Suprapubic skin (tissue), 4 donors: ENCODE data around the gene NTF4. TPM values are rescaled to one million over a fixed set of nuclear protein-coding genes. Genes with fewer than 3 reads are reported as not detected.
"Not testable (repeated sequence)": the region's sequence is repeated elsewhere in the genome, so short reads cannot be mapped to it uniquely, and the experiment has no call there.

Experiments used
- DNase-seq, 2 donors: peaks; one replicate each; pipeline ENCODE4 v3.0.0-alpha.2; 2019; ENCODE audit warnings: low spot score in 2 of 2
- H3K27ac ChIP-seq: fragments of 200-600 bp; sonication (generic); one replicate; pipeline ENCODE4 v1.5.1; 2019
- H3K27me3 ChIP-seq: fragments of 200-600 bp; sonication (generic); one replicate; pipeline ENCODE4 v1.5.1; 2019
- H3K36me3 ChIP-seq: fragments of 200-600 bp; sonication (generic); one replicate; pipeline ENCODE4 v1.5.1; 2019
- H3K4me1 ChIP-seq: fragments of 200-600 bp; sonication (generic); one replicate; pipeline ENCODE4 v1.5.1; 2019
- H3K4me3 ChIP-seq: fragments of 200-600 bp; sonication (generic); one replicate; pipeline ENCODE4 v1.5.1; 2019; ENCODE audit warnings: mild to moderate bottlenecking
- H3K9me3 ChIP-seq: fragments of 200-600 bp; sonication (generic); one replicate; pipeline ENCODE4 v1.5.1; 2019
- EP300 ChIP-seq: sonication (generic); formaldehyde crosslinking; IDR thresholded peaks from one replicate; pipeline ENCODE4 v1.6.1; 2017; ENCODE audit warnings: antibody characterized with exemption
- POLR2A ChIP-seq, 2 donors: fragments of 450-650 bp; IDR thresholded peaks; one replicate each; pipeline ENCODE4 v1.6.1; 2017; ENCODE audit warnings: antibody characterized with exemption in 2 of 2, mild to moderate bottlenecking in 2 of 2, moderate library complexity in 2 of 2
- POLR2AphosphoS5 ChIP-seq, 3 donors: sonication (generic); formaldehyde crosslinking; IDR thresholded peaks; one replicate each; pipeline ENCODE4 v1.6.1; 2017; ENCODE audit warnings: antibody characterized with exemption in 3 of 3
- WGBS: methylation state at CpG from one replicate; pipeline ENCODE4 v1.1.5; 2018; 5-methylcytosine and 5-hydroxymethylcytosine counted together
- total RNA-seq, 4 donors: library from RNA; depleted of rRNA; stranded (reverse); fragments of >200 nt; gene quantifications; one replicate each; pipeline ENCODE4 v1.1.0, GENCODE V29; 2016
- TF ChIP-seq, protein P1 (sequence below), 2 donors: fragments of 200-600 bp in 1 of 2; fragments of 450-650 bp in 1 of 2; sonication (generic) in 1 of 2; IDR thresholded peaks; one replicate each; pipeline ENCODE4 v1.5.1; 2016 to 2019; ENCODE audit warnings: antibody characterized with exemption in 2 of 2, mild to moderate bottlenecking in 1 of 2, moderate library complexity in 1 of 2

Gene NTF4
- total RNA-seq, 4 donors from 2014 or later, result 7.8 to 22.5 (median 13.1) TPM

DNA sequence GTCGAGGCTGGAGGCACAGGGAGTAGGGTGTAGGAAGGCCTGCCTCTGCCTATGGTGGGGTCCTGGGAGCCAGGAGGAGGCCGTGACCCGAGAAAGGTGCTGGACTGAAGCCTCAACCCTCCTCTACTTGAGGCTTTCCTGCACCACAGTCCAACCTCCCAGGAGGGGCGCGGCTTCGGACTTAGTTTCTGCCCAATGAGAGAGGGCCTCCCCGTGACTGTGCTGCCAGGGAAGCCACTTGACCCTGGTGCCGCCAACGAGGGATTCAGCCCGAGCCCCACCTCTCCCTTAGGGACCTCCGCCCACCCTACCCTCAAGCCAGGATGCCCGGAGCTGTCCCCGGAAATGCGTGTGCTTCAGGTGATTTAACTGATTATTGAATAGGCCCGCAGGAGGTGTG is 40.4 kb downstream of the NTF4 start, which contains the start of gene CGB3:
Gene CGB3 (minus strand): TSS at position 101 of the 400 bp plus-strand sequence. CDS start 362 bp downstream, outside the sequence.
- DNase-seq, H3K27ac ChIP-seq, H3K4me1 ChIP-seq, H3K9me3 ChIP-seq, H3K4me3 ChIP-seq, H3K36me3 ChIP-seq, H3K27me3 ChIP-seq: not testable (repeated sequence)
- WGBS, result 50% methylated on average over 3 of the region's 15 CpGs

DNA sequence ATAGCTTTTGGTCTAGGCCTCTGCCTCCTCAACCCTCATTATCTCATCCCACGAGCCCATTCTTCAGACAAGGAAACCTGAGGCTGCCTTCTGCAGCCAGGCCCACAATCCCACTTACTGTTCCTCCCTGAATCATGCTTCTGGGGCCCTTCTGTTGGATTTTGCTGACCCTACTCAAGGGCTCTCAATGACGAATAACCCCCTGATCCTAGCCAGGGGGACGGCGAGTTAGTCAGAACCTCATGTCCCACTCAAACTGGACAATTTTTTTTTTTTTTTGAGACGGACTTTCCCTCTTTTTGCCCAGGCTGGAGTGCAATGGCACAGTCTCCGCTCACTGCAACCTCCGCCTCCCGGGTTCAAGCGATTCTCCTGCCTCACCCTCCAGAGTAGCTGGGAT is 42.5 kb downstream of the NTF4 start:
- DNase-seq, result no peak
- TF ChIP-seq POLR2AphosphoS5 (IDR thresholded peaks at IDR 0.05), result no peak
- TF ChIP-seq POLR2A (IDR thresholded peaks at IDR 0.05), result no peak
- TF ChIP-seq EP300, result no peak
- WGBS, result 90% methylated on average over 9 of the region's 9 CpGs
- no peaks in the 10 kb centered on the region for H3K36me3 ChIP-seq
- H3K9me3 ChIP-seq, result no peaks in the 10 kb centered on the region
- H3K4me3 ChIP-seq, result no peak overlapping the region
- H3K27ac ChIP-seq, result no peak overlapping the region
- H3K27me3 ChIP-seq, result peaks cover 6% of the 10 kb centered on the region
- peaks cover 27% of the 10 kb centered on the region for H3K4me1 ChIP-seq

DNA sequence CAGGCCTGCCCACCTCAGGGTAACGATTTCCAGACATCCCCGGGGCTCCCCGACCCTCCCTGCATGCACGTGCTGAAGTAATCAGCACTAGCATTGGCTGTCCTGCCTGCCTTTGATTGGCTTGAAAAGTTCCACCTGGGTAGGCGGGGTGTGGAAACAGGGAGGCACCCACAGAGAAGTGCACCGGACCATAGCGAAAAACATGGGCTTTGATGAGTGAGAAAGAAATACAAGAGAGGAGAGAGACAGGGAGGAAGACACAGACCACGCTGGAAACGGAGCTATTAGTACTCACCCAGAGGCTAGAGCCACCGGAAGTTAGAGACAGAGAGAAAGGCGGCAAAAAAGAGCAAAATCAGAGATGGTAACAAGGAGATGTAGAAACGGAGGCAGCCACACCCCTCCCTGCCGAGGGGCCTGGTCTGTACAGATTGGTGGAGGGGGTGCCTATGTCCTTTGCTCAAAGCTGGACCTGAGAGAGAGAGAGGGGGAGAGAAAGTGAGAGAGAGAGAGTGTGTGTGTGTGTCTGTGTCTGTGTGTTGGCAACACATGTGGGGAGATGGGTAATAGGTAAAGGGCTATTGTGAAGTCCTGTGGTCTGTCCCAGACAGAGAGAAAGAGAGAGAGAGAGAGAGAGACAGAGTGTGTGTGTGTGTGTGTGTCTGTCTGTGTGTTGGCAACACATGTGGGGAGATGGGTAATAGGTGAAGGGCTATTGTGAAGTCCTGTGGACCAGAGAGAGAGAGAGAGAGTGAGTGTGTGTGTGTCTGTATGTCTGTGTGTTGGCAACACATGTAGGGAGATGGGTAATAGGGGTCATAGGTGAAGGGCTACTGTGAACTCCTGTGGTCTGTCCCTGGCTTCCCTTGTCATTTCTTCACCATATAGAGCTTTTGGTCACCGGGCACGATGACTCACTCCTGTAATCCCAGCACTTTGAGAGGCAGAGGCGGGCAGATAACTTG is 43.4 kb downstream of the NTF4 start:
- no peak overlapping the region for H3K27ac ChIP-seq
- H3K27me3 ChIP-seq, result peaks cover 6% of the 10 kb centered on the region
- peaks cover 27% of the 10 kb centered on the region for H3K4me1 ChIP-seq
- H3K36me3 ChIP-seq, result peaks cover 3% of the 10 kb centered on the region
- no peaks in the 10 kb centered on the region for H3K9me3 ChIP-seq
- no peak overlapping the region for H3K4me3 ChIP-seq
- WGBS, result 40% methylated on average over 16 of the region's 16 CpGs
- no peak for DNase-seq
- TF ChIP-seq POLR2AphosphoS5 (IDR thresholded peaks at IDR 0.05) (no peak), EP300 (no peak)
- TF ChIP-seq, protein P1, sequence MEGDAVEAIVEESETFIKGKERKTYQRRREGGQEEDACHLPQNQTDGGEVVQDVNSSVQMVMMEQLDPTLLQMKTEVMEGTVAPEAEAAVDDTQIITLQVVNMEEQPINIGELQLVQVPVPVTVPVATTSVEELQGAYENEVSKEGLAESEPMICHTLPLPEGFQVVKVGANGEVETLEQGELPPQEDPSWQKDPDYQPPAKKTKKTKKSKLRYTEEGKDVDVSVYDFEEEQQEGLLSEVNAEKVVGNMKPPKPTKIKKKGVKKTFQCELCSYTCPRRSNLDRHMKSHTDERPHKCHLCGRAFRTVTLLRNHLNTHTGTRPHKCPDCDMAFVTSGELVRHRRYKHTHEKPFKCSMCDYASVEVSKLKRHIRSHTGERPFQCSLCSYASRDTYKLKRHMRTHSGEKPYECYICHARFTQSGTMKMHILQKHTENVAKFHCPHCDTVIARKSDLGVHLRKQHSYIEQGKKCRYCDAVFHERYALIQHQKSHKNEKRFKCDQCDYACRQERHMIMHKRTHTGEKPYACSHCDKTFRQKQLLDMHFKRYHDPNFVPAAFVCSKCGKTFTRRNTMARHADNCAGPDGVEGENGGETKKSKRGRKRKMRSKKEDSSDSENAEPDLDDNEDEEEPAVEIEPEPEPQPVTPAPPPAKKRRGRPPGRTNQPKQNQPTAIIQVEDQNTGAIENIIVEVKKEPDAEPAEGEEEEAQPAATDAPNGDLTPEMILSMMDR (IDR thresholded peaks at IDR 0.05), result no peak

DNA sequence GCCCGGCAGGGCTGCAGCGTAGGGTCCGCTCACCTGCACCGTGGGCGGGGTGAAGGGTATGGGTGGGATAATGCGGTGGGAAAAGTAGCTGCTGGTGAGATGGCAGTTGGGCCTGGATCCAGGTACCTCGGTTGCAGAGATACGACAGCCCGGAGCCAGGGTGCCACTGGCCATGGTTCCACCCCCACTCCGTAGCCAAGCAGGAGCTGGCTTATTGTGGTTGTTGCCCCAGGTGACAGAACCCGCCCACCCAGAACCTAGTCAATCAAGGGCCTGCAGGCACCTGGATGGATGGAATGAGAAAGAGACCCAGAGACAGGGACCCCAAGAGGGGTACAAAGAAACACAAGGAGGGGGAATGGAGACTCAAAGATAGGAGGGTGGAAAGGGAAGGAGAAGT is 44.3 kb downstream of the NTF4 start:
- WGBS, result 65% methylated on average over 11 of the region's 11 CpGs
- H3K4me1 ChIP-seq, result peaks cover 27% of the 10 kb centered on the region
- DNase-seq, result no peak
- TF ChIP-seq, protein P1 (IDR thresholded peaks at IDR 0.05), result no peak
- TF ChIP-seq POLR2AphosphoS5 (IDR thresholded peaks at IDR 0.05), result no peak
- no peak for TF ChIP-seq POLR2A (IDR thresholded peaks at IDR 0.05)
- no peak for TF ChIP-seq EP300
- no peak overlapping the region for H3K4me3 ChIP-seq
- H3K27me3 ChIP-seq, result peaks cover 6% of the 10 kb centered on the region
- H3K9me3 ChIP-seq, result no peaks in the 10 kb centered on the region
- H3K36me3 ChIP-seq, result peaks cover 12% of the 10 kb centered on the region
- no peak overlapping the region for H3K27ac ChIP-seq

DNA sequence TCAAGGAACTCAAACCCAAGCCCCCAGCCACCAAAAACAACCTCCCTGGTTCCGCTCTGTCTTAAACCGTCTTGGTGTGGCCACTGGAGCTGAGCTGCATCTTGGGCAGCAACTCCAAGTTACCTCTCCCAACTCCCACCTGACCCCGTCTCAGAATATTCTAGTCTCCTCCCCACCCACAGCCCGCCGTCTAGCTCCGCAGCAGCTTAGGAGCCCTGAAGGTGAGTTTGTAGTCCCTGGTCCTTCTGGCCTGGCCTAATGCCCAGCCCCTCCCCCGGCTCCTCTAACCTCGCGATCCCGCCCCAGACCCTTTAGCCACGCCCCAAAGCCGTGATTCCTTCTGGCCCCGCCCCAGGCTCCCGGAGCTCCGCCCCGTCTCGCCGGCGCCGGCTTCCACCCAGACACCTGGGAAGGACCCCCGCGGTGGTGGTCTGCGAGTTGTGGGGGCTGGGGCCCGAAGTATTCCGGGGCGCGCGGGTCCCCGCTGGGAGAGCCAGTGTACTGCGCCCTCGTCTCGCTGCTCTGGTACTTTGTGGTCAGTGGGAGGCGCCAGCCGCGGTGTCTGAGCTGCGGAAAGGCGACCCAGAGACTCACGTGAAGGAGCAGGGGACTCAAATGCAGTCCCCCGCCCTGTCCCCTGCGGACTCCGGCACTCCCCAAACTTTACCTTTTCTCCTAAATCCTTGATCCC is 45.2 kb downstream of the NTF4 start:
- TF ChIP-seq, protein P1 (IDR thresholded peaks at IDR 0.05), result no peak
- TF ChIP-seq EP300 (no peak), POLR2A (IDR thresholded peaks at IDR 0.05) (no peak), POLR2AphosphoS5 (IDR thresholded peaks at IDR 0.05) (no peak)

DNA sequence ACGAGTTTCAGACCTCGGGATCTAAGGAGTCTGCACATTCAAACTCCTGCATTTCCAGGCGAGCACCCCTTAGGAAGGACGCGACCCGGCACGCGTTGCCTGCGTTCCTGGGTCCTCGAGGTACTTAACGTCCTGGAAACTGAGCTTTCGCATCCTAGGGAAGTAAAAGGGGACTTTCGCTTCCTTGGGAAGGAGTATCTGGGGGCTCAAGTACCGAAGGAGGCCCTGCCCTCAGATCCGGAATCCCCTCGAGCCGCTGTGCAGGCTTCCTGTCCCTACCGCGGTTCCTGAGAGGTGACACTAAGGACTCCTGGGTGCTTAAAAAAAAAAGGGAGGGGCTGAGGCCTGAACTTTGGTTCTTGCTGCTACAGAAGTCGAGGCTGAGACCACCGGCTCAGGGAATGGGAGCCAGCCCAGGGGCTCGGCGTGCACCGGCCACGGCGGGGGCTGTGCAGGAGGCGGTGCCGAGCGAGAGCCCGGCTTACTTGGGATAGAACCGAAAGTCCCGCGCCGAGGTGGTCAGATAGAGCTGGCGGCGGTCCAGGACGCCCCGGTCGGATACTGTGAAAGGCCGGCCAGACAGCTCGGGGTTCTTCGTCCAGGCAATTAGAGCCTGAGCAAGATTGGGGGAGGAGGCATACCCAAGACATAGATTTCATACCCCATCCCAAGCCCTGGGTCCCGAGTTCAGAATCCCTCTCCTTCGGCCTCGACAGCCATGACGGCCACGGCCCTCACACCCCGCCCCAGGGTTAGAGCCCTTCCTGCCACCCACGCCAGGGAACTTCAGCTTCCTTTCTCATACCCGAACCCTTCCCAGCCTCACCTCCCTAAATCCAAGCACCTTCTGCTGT is 46.0 kb downstream of the NTF4 start:
- WGBS, result 3% methylated on average over 24 of the region's 50 CpGs
- peaks cover 27% of the 10 kb centered on the region for H3K4me1 ChIP-seq
- DNase-seq, result not testable (repeated sequence)

More for the DNA sequence above, 45.2 kb downstream of the NTF4 start:
- 7% methylated on average over 28 of the region's 41 CpGs for WGBS
- Histone ChIP-seq H3K36me3 (peaks cover 21% of the 10 kb centered on the region), H3K4me3 (peak overlapping the region; percentile 54), H3K27ac (no peak overlapping the region), H3K9me3 (no peaks in the 10 kb centered on the region), H3K27me3 (peaks cover 6% of the 10 kb centered on the region), H3K4me1 (peaks cover 27% of the 10 kb centered on the region)
- DNase-seq, result peak; percentile 75 to 86

More for the DNA sequence above, 46.0 kb downstream of the NTF4 start:
- peak overlapping the region; percentile 54 for H3K4me3 ChIP-seq
- not testable (repeated sequence) for H3K27ac ChIP-seq, H3K9me3 ChIP-seq, H3K27me3 ChIP-seq
- H3K36me3 ChIP-seq, result peaks cover 24% of the 10 kb centered on the region
